Colonic mucosa (tissue), 4 donors: ENCODE measurements around the gene WWOX. TPM values are rescaled to one million over a fixed set of nuclear protein-coding genes. Genes with fewer than 3 reads are reported as not detected.

Experiments
- DNase-seq: peaks from one replicate; pipeline ENCODE4 v3.0.0-alpha.2; 2020
- H3K27ac ChIP-seq: fragments of 200-600 bp; one replicate; pipeline ENCODE4 v1.8.0; 2021
- H3K27me3 ChIP-seq: fragments of 200-600 bp; one replicate; pipeline ENCODE4 v1.8.0; 2021
- H3K36me3 ChIP-seq: fragments of 200-600 bp; one replicate; pipeline ENCODE4 v1.8.0; 2021
- H3K4me1 ChIP-seq: fragments of 200-600 bp; one replicate; pipeline ENCODE4 v1.8.0; 2021; ENCODE audit warnings: mild to moderate bottlenecking
- H3K4me3 ChIP-seq: fragments of 200-600 bp; one replicate; pipeline ENCODE4 v1.8.0; 2021
- H3K9ac ChIP-seq, 2 donors: one replicate each; pipeline ENCODE4 v1.7.0; 2013; ENCODE audit warnings: control low read depth in 2 of 2, low read depth in 2 of 2, low read length in 2 of 2
- H3K9me3 ChIP-seq: fragments of 200-600 bp; one replicate; pipeline ENCODE4 v1.8.0; 2021
- CTCF ChIP-seq: fragments of 200-600 bp; IDR thresholded peaks from one replicate; pipeline ENCODE4 v1.8.0; 2022; ENCODE audit warnings: antibody characterized with exemption, mild to moderate bottlenecking
- intact Hi-C: fragments of 100-400 bp; cut with DNase I; formaldehyde crosslinking; loops from one replicate; pipeline ENCODE4 v1.14.1; 2022
- total RNA-seq, 2 donors: library from RNA; stranded (reverse); fragmentation: NEBNext Ultra II Directional in 1 of 2; extraction: Animal tissue kit (Norgen Biotek cat#: 25700) in 1 of 2; gene quantifications; one replicate each; pipeline ENCODE4 v1.2.1, GENCODE V29; 2021
- donor health status: healthy.
- donor health status: DM: no; HTN: no; CAD: no.
- donor health status: DM: no; HTN: no; CAD: no.

The WWOX gene
- total RNA-seq, 2 donors from 2014 or later: 7.2 to 11.0 TPM

GRCh38 chr16:78589331-78589730 lies 489.9 kb downstream of the WWOX start:
- TF ChIP-seq CTCF: no peak
- Histone ChIP-seq H3K27me3 (no peaks in the 10 kb centered on the region), H3K4me3 (no peak overlapping the region), H3K9me3 (no peaks in the 10 kb centered on the region), H3K4me1 (no peaks in the 10 kb centered on the region), H3K9ac (no peak overlapping the region), H3K36me3 (no peaks in the 10 kb centered on the region), H3K27ac (no peak overlapping the region)
- intact Hi-C loops: no loop called here
- no peak for DNase-seq

GRCh38 chr16:78591682-78592103 lies 492.2 kb downstream of the WWOX start:
- Histone ChIP-seq H3K9ac (no peak overlapping the region), H3K9me3 (no peaks in the 10 kb centered on the region), H3K36me3 (no peaks in the 10 kb centered on the region), H3K27me3 (no peaks in the 10 kb centered on the region), H3K27ac (no peak overlapping the region), H3K4me1 (no peaks in the 10 kb centered on the region), H3K4me3 (no peak overlapping the region)
- DNase-seq: no peak
- intact Hi-C loops: no loop called here
- TF ChIP-seq CTCF: no peak

GRCh38 chr16:78592111-78592510 lies 492.7 kb downstream of the WWOX start:
- Histone ChIP-seq H3K36me3 (no peaks in the 10 kb centered on the region), H3K4me3 (no peak overlapping the region), H3K9me3 (no peaks in the 10 kb centered on the region), H3K27me3 (no peaks in the 10 kb centered on the region), H3K27ac (no peak overlapping the region), H3K4me1 (no peaks in the 10 kb centered on the region), H3K9ac (no peak overlapping the region)
- no peak for TF ChIP-seq CTCF
- DNase-seq: no peak
- intact Hi-C loops: no loop called here

GRCh38 chr16:78593352-78593751 lies 493.9 kb downstream of the WWOX start:
- no peak for TF ChIP-seq CTCF
- H3K9me3 ChIP-seq: no peaks in the 10 kb centered on the region
- no peaks in the 10 kb centered on the region for H3K27me3 ChIP-seq
- no peak overlapping the region for H3K27ac ChIP-seq
- H3K36me3 ChIP-seq: no peaks in the 10 kb centered on the region
- no peaks in the 10 kb centered on the region for H3K4me1 ChIP-seq
- no peak overlapping the region for H3K9ac ChIP-seq
- intact Hi-C loops: no loop called here
- H3K4me3 ChIP-seq: no peak overlapping the region
- DNase-seq: no peak

GRCh38 chr16:78594191-78594590 lies 494.7 kb downstream of the WWOX start:
- H3K4me1 ChIP-seq: no peaks in the 10 kb centered on the region

More at GRCh38 chr16:78594191-78594590, 494.7 kb downstream of the WWOX start:
- Histone ChIP-seq H3K9me3 (no peaks in the 10 kb centered on the region), H3K4me3 (no peak overlapping the region), H3K27ac (no peak overlapping the region), H3K9ac (no peak overlapping the region), H3K36me3 (no peaks in the 10 kb centered on the region), H3K27me3 (no peaks in the 10 kb centered on the region)
- DNase-seq: no peak
- no peak for TF ChIP-seq CTCF
- intact Hi-C loops: no loop called here
